ENCODE data around the gene MYH11. TPM values are rescaled to one million over a fixed set of nuclear protein-coding genes. Genes with fewer than 3 reads are reported as not detected.

Gene MYH11
- total and polyA plus RNA-seq, 10 of the 15 experiments (the other 5 are each of a cell fraction or from before 2014, with no cell fraction given) = 0.01 to 1.9 (median 0.13) TPM; not detected in 1

GRCh38 chr16:15770512-15770911 lies 86.3 kb downstream of the MYH11 start:
- intact Hi-C loops (cut with micrococcal nuclease; ENCODE audit: unreplicated experiment) (no loop called here), in situ Hi-C loops (cut with MboI) (no loop called here)
- Histone ChIP-seq H3K4me1 (ENCODE audit: control insufficient read depth, insufficient read depth, low read length) (no peaks in the 10 kb centered on the region; the same call in 1 of the 2 replicates), H3K36me3 (ENCODE audit: control insufficient read depth in 2 of 2, insufficient read depth in 2 of 2, low read length in 1 of 2) (no peaks in the 10 kb centered on the region), H3K79me2 (ENCODE audit: control insufficient read depth, insufficient read depth, low read length) (no peaks in the 10 kb centered on the region), H3K4me2 (ENCODE audit: control insufficient read depth, insufficient read depth) (no peak overlapping the region), H3K27ac (ENCODE audit: control insufficient read depth, insufficient read depth) (no peak overlapping the region), H3K27me3 (replicated peaks in 1 of 2; ENCODE audit: control insufficient read depth in 2 of 2, insufficient read depth in 2 of 2, low read length in 1 of 2) (no peaks in the 10 kb centered on the region; a peak in 1 of 4 replicates), H4K20me1 (ENCODE audit: control insufficient read depth, insufficient read depth) (no peaks in the 10 kb centered on the region), H3K9ac (ENCODE audit: control insufficient read depth, insufficient read depth, low read length) (no peak overlapping the region), H3K9me3 (replicated peaks; ENCODE audit: control insufficient read depth, insufficient read depth, low read length) (no peaks in the 10 kb centered on the region), H3K4me3 (no peak overlapping the region), H2AFZ (ENCODE audit: control insufficient read depth, low read depth, low read length) (no peak overlapping the region)
- TF ChIP-seq MYC (IDR thresholded peaks at IDR 0.05; ENCODE audit: insufficient read depth, insufficient read length, insufficient replicate concordance, low read length, severe bottlenecking) = no peak
- ChIA-PET SMC1A (ENCODE audit: uncharacterized antibody, unreplicated experiment) (interaction anchor here (0.7 to 1.1 kb wide), 2 partner anchors 317 to 357 kb away, joined by 3 to 4 read pairs; no protein-coding TSS in a partner anchor), POLR2A (no interaction called here), CTCF (interaction anchor here (0.7 to 1.3 kb wide), 3 partner anchors 15 to 357 kb away, joined by 3 to 5 read pairs (median 5); no protein-coding TSS in a partner anchor), RAD21 (ENCODE audit: unreplicated experiment) (no interaction called here)
- WGBS (ENCODE audit: insufficient coverage, insufficient replicate concordance, low lambda C conversion rate, missing lambda C conversion rate) = 19% methylated on average over 3 of the region's 3 CpGs
- ATAC-seq = no peak
- no peak for FAIRE-seq
- no peak for DNase-seq (ENCODE audit: low read depth, low spot score)
- BruUV-seq (replicated peaks) = no TSS peak

GRCh38 chr16:15770107-15770506 lies 86.7 kb downstream of the MYH11 start:
- Histone ChIP-seq H3K36me3 (ENCODE audit: control insufficient read depth in 2 of 2, insufficient read depth in 2 of 2, low read length in 1 of 2) (no peaks in the 10 kb centered on the region), H2AFZ (ENCODE audit: control insufficient read depth, low read depth, low read length) (no peak overlapping the region), H3K27ac (ENCODE audit: control insufficient read depth, insufficient read depth) (no peak overlapping the region), H3K9ac (ENCODE audit: control insufficient read depth, insufficient read depth, low read length) (no peak overlapping the region), H4K20me1 (ENCODE audit: control insufficient read depth, insufficient read depth) (no peaks in the 10 kb centered on the region), H3K4me2 (ENCODE audit: control insufficient read depth, insufficient read depth) (no peak overlapping the region), H3K4me3 (no peak overlapping the region), H3K9me3 (replicated peaks; ENCODE audit: control insufficient read depth, insufficient read depth, low read length) (no peaks in the 10 kb centered on the region), H3K4me1 (ENCODE audit: control insufficient read depth, insufficient read depth, low read length) (no peaks in the 10 kb centered on the region; the same call in 1 of the 2 replicates), H3K79me2 (ENCODE audit: control insufficient read depth, insufficient read depth, low read length) (no peaks in the 10 kb centered on the region), H3K27me3 (replicated peaks in 1 of 2; ENCODE audit: control insufficient read depth in 2 of 2, insufficient read depth in 2 of 2, low read length in 1 of 2) (no peaks in the 10 kb centered on the region; a peak in 1 of 4 replicates)
- ChIA-PET CTCF (interaction anchor here (0.6 to 1.3 kb wide), 4 partner anchors 14 to 434 kb away, joined by 3 to 5 read pairs (median 5); no protein-coding TSS in a partner anchor), SMC1A (ENCODE audit: uncharacterized antibody, unreplicated experiment) (interaction anchor here (0.7 to 1.1 kb wide), 2 partner anchors 317 to 357 kb away, joined by 3 to 4 read pairs; no protein-coding TSS in a partner anchor), RAD21 (ENCODE audit: unreplicated experiment) (no interaction called here), POLR2A (no interaction called here)
- in situ Hi-C loops (cut with MboI) (no loop called here), intact Hi-C loops (cut with micrococcal nuclease; ENCODE audit: unreplicated experiment) (no loop called here)
- ATAC-seq (no peak), FAIRE-seq (no peak), DNase-seq (ENCODE audit: low read depth, low spot score) (no peak)
- WGBS (ENCODE audit: insufficient coverage, insufficient replicate concordance, low lambda C conversion rate, missing lambda C conversion rate) = 31% methylated on average over 7 of the region's 7 CpGs
- TF ChIP-seq, protein P1, sequence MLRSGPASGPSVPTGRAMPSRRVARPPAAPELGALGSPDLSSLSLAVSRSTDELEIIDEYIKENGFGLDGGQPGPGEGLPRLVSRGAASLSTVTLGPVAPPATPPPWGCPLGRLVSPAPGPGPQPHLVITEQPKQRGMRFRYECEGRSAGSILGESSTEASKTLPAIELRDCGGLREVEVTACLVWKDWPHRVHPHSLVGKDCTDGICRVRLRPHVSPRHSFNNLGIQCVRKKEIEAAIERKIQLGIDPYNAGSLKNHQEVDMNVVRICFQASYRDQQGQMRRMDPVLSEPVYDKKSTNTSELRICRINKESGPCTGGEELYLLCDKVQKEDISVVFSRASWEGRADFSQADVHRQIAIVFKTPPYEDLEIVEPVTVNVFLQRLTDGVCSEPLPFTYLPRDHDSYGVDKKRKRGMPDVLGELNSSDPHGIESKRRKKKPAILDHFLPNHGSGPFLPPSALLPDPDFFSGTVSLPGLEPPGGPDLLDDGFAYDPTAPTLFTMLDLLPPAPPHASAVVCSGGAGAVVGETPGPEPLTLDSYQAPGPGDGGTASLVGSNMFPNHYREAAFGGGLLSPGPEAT (IDR thresholded peaks at IDR 0.05; ENCODE audit: low read depth) = no peak
- TF ChIP-seq ZBTB11 (CRISPR knock-in tag; IDR thresholded peaks at IDR 0.05) (no peak), CREM (IDR thresholded peaks at IDR 0.05; ENCODE audit: low read depth) (no peak), ZNF24 (IDR thresholded peaks at IDR 0.05) (no peak), TCF12 (IDR thresholded peaks at IDR 0.05; ENCODE audit: low read depth, low read length) (no peak), EED (IDR thresholded peaks at IDR 0.05; ENCODE audit: low read depth) (no peak), BCL11A (IDR thresholded peaks at IDR 0.05; ENCODE audit: low read depth, low read length) (no peak), MYC (IDR thresholded peaks at IDR 0.05; ENCODE audit: insufficient read depth, insufficient read length, insufficient replicate concordance, low read length, severe bottlenecking) (no peak)
- TF ChIP-seq, protein P2, sequence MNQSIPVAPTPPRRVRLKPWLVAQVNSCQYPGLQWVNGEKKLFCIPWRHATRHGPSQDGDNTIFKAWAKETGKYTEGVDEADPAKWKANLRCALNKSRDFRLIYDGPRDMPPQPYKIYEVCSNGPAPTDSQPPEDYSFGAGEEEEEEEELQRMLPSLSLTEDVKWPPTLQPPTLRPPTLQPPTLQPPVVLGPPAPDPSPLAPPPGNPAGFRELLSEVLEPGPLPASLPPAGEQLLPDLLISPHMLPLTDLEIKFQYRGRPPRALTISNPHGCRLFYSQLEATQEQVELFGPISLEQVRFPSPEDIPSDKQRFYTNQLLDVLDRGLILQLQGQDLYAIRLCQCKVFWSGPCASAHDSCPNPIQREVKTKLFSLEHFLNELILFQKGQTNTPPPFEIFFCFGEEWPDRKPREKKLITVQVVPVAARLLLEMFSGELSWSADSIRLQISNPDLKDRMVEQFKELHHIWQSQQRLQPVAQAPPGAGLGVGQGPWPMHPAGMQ (IDR thresholded peaks at IDR 0.05; ENCODE audit: borderline replicate concordance) = no peak
- BruUV-seq (replicated peaks) = no TSS peak
